Stimulated activated CD8-positive, alpha-beta memory T cell treated with anti-CD3 and anti-CD28 coated beads, Interleukin-7, amount 100 ng/mL, for 24 hours (primary cell): ENCODE measurements around the gene LILRA1.
"Not testable (repeated sequence)": the region's sequence is repeated elsewhere in the genome, so short reads cannot be mapped to it uniquely, and the experiment has no call there.

Experiments
- DNase-seq: peaks from one replicate; pipeline ENCODE4 v3.0.0-alpha.2; 2020; ENCODE audit warnings: low read depth

LILRA1 gene

GRCh38 chr19:54577334-54577733, 16.1 kb upstream of the LILRA1 start:
- no peak for DNase-seq

- not testable (repeated sequence) for DNase-seq
These were observed 15.2 kb upstream of the LILRA1 start for GRCh38 chr19:54578268-54578667.

GRCh38 chr19:54586397-54586796, 7.0 kb upstream of the LILRA1 start:
- DNase-seq = no peak

- no peak for DNase-seq
These were observed 6.4 kb upstream of the LILRA1 start for GRCh38 chr19:54587026-54587425.

- not testable (repeated sequence) for DNase-seq
These were observed 647 bp downstream of the LILRA1 start for GRCh38 chr19:54593931-54594626.

- DNase-seq = no peak
These were observed 1.3 kb downstream of the LILRA1 start for GRCh38 chr19:54594737-54595136.

- not testable (repeated sequence) for DNase-seq
These were observed 2.4 kb downstream of the LILRA1 start for GRCh38 chr19:54595680-54596436.

GRCh38 chr19:54600212-54600611, 6.8 kb downstream of the LILRA1 start:
- no peak for DNase-seq

GRCh38 chr19:54606230-54606629, 12.8 kb downstream of the LILRA1 start:
- DNase-seq = no peak

- no peak for DNase-seq
These were observed 13.7 kb downstream of the LILRA1 start for GRCh38 chr19:54606891-54607784.

- no peak for DNase-seq
These were observed 14.3 kb downstream of the LILRA1 start for GRCh38 chr19:54607785-54608150.

- DNase-seq = no peak
These were observed 14.8 kb downstream of the LILRA1 start for GRCh38 chr19:54608205-54608604.

- DNase-seq = no peak
These were observed 15.4 kb downstream of the LILRA1 start for GRCh38 chr19:54608792-54609191.

GRCh38 chr19:54609356-54609791, 15.9 kb downstream of the LILRA1 start:
- DNase-seq = no peak

GRCh38 chr19:54612428-54612827, 19.0 kb downstream of the LILRA1 start:
- no peak for DNase-seq

- no peak for DNase-seq
These were observed 21.3 kb downstream of the LILRA1 start for GRCh38 chr19:54614726-54615125.

GRCh38 chr19:54616057-54616456, 22.6 kb downstream of the LILRA1 start:
- no peak for DNase-seq

GRCh38 chr19:54616821-54617560, 23.6 kb downstream of the LILRA1 start:
- no peak for DNase-seq

GRCh38 chr19:54620464-54620863, 27.0 kb downstream of the LILRA1 start:
- no peak for DNase-seq

GRCh38 chr19:54622431-54622830, 29.0 kb downstream of the LILRA1 start:
- no peak for DNase-seq

- DNase-seq = not testable (repeated sequence)
These were observed 30.8 kb downstream of the LILRA1 start for GRCh38 chr19:54624234-54624633.
